Muscle layer of duodenum (tissue), 2 donors: ENCODE results near the gene KRTAP5-1.

Experiments used
- H3K27ac ChIP-seq: one replicate; pipeline ENCODE4 v1.7.0; 2013; ENCODE audit warnings: mild to moderate bottlenecking, low read length
- H3K27me3 ChIP-seq: one replicate; pipeline ENCODE4 v1.7.0; 2013; ENCODE audit warnings: low read depth, mild to moderate bottlenecking, control low read depth, low read length
- H3K36me3 ChIP-seq, 2 donors: one replicate each; pipeline ENCODE4 v1.7.0; 2013; ENCODE audit warnings: low read length in 2 of 2, control low read depth in 1 of 2, mild to moderate bottlenecking in 1 of 2; ENCODE audit not compliant: insufficient read depth in 2 of 2, control insufficient read depth in 1 of 2
- H3K4me1 ChIP-seq, 2 donors: one replicate each; pipeline ENCODE4 v1.7.0; 2013; ENCODE audit warnings: low read length in 2 of 2, mild to moderate bottlenecking in 2 of 2, control low read depth in 1 of 2, moderate library complexity in 1 of 2; ENCODE audit not compliant: insufficient read depth in 2 of 2, control insufficient read depth in 1 of 2
- H3K4me3 ChIP-seq, 2 donors: one replicate each; pipeline ENCODE4 v1.7.0; 2013; ENCODE audit warnings: low read length in 2 of 2, low read depth in 1 of 2, mild to moderate bottlenecking in 1 of 2
- H3K9me3 ChIP-seq, 2 donors: one replicate each; pipeline ENCODE4 v1.7.0; 2013; ENCODE audit warnings: low read length in 2 of 2, control low read depth in 1 of 2, mild to moderate bottlenecking in 1 of 2; ENCODE audit not compliant: control insufficient read depth in 1 of 2
- donor health status: healthy.

The KRTAP5-1 gene

DNA sequence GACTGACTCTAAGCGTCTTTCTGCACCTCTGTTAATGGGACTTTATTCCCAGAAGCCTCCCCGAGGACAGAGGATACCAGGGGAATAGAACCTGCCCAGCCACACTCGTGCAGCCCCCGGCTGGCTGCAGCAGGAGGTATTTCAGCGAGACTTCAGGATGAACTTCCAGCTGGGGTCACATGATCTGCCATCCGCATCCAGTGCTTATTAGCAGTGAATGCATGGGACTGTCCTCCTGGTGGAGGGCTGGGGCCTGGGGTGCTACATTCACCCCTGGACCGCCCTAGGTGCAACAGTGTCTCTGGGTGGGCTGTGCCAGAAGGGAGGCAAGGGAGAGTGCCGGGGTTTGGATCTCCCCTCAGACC lies 14.6 kb downstream of the KRTAP5-1 start:
- Histone ChIP-seq H3K9me3 (no peaks in the 10 kb centered on the region), H3K27ac (no peak overlapping the region), H3K27me3 (no peaks in the 10 kb centered on the region), H3K4me3 (peak overlapping the region; percentile 56 to 78), H3K36me3 (no peaks in the 10 kb centered on the region), H3K4me1 (peaks cover 2 to 69% of the 10 kb centered on the region in 2 donors)

DNA sequence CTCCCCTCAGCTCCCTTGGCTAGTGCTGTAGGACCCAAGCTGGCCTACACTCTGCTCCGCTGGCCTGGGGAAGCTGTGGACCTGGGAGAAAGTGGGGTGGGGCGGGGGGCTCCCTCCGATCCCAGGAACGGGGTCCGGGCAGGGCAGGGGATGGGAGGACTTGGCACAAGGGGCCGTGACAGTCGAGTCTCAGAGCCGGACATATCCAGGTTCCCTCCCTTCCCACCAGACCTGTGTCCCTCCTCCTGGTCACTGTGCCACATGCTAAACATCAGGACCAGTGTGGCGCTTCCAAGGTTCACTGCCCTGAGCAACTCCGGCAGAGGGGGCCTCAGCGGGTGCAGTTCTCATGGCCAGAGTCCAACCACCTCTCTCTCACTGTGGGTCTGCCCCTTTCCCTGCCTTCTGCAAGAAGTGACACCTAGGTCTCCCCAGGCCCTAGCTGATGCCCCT lies 15.1 kb downstream of the KRTAP5-1 start:
- Histone ChIP-seq H3K9me3 (no peaks in the 10 kb centered on the region), H3K36me3 (no peaks in the 10 kb centered on the region), H3K4me3 (peak overlapping the region; percentile 56 to 78), H3K27ac (no peak overlapping the region), H3K4me1 (peaks cover 2 to 74% of the 10 kb centered on the region in 2 donors), H3K27me3 (no peaks in the 10 kb centered on the region)

- Histone ChIP-seq H3K9me3 (no peaks in the 10 kb centered on the region), H3K27me3 (no peaks in the 10 kb centered on the region), H3K27ac (no peak overlapping the region)
Observed at GRCh38 chr11:1569251-1569780, 15.8 kb downstream of the KRTAP5-1 start.

GRCh38 chr11:1568441-1568911 lies 16.6 kb downstream of the KRTAP5-1 start:
- Histone ChIP-seq H3K27ac (no peak overlapping the region), H3K36me3 (no peaks in the 10 kb centered on the region), H3K27me3 (no peaks in the 10 kb centered on the region), H3K9me3 (no peaks in the 10 kb centered on the region), H3K4me3 (no peak overlapping the region), H3K4me1 (peaks cover 2 to 78% of the 10 kb centered on the region in 2 donors)

More at GRCh38 chr11:1569251-1569780, 15.8 kb downstream of the KRTAP5-1 start:
- Histone ChIP-seq H3K4me3 (no peak overlapping the region), H3K4me1 (peaks cover 2 to 78% of the 10 kb centered on the region in 2 donors), H3K36me3 (no peaks in the 10 kb centered on the region)

- no peaks in the 10 kb centered on the region for H3K9me3 ChIP-seq
- H3K4me3 ChIP-seq, result no peak overlapping the region
- H3K27ac ChIP-seq, result no peak overlapping the region
- no peaks in the 10 kb centered on the region for H3K27me3 ChIP-seq
- H3K4me1 ChIP-seq, result peaks cover 2 to 73% of the 10 kb centered on the region in 2 donors
- peaks cover 0 to 6% of the 10 kb centered on the region in 2 donors for H3K36me3 ChIP-seq
Observed at GRCh38 chr11:1567721-1568100, 17.4 kb downstream of the KRTAP5-1 start.

- Histone ChIP-seq H3K27ac (no peak overlapping the region), H3K4me1 (peaks cover 2 to 70% of the 10 kb centered on the region in 2 donors), H3K4me3 (no peak overlapping the region), H3K27me3 (no peaks in the 10 kb centered on the region), H3K36me3 (peaks cover 0 to 6% of the 10 kb centered on the region in 2 donors), H3K9me3 (no peaks in the 10 kb centered on the region)
Observed at GRCh38 chr11:1567052-1567720, 17.9 kb downstream of the KRTAP5-1 start.

DNA sequence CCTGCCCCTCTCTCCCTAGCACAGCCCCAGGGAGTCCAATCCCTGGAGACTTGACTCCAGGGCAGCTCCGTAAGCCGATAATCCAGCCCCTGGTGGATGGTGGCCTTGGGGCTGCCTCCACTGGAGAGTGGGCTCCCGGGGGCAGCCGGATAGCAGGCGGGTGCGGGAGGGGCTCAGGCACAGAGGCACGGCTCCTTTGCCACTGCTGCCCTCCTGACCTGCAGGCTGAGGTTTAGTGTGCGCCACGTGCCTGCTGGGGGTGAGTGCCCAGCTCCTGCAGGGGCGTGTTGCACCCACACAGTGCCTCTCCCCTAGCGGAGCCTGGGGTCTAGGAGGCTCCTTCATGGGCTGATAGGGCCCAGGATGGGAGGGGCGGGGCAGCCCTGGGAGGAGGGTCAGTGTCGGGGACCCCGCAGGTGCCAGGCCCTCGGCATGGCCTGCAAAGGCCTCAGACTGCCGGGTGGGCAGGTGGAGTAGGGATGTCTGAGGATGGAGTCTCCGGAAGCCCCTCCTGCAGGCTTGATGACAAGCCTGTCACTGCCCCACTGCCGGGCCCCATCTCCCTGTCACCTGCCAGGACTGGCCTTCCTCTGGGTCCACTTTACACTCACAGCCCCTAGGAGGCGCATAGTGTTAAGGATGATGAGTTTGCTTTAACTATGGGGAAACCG lies 18.6 kb downstream of the KRTAP5-1 start:
- peaks cover 0 to 12% of the 10 kb centered on the region in 2 donors for H3K36me3 ChIP-seq
- H3K4me1 ChIP-seq, result peaks cover 2 to 70% of the 10 kb centered on the region in 2 donors
- no peak overlapping the region for H3K27ac ChIP-seq

GRCh38 chr11:1565904-1566247 lies 19.2 kb downstream of the KRTAP5-1 start:
- no peaks in the 10 kb centered on the region for H3K9me3 ChIP-seq
- H3K27ac ChIP-seq, result no peak overlapping the region
- no peak overlapping the region for H3K4me3 ChIP-seq
- H3K36me3 ChIP-seq, result peaks cover 0 to 12% of the 10 kb centered on the region in 2 donors
- no peaks in the 10 kb centered on the region for H3K27me3 ChIP-seq
- H3K4me1 ChIP-seq, result peaks cover 2 to 66% of the 10 kb centered on the region in 2 donors

More for the DNA sequence above, 18.6 kb downstream of the KRTAP5-1 start:
- H3K27me3 ChIP-seq, result no peaks in the 10 kb centered on the region
- H3K4me3 ChIP-seq, result no peak overlapping the region
- no peaks in the 10 kb centered on the region for H3K9me3 ChIP-seq

DNA sequence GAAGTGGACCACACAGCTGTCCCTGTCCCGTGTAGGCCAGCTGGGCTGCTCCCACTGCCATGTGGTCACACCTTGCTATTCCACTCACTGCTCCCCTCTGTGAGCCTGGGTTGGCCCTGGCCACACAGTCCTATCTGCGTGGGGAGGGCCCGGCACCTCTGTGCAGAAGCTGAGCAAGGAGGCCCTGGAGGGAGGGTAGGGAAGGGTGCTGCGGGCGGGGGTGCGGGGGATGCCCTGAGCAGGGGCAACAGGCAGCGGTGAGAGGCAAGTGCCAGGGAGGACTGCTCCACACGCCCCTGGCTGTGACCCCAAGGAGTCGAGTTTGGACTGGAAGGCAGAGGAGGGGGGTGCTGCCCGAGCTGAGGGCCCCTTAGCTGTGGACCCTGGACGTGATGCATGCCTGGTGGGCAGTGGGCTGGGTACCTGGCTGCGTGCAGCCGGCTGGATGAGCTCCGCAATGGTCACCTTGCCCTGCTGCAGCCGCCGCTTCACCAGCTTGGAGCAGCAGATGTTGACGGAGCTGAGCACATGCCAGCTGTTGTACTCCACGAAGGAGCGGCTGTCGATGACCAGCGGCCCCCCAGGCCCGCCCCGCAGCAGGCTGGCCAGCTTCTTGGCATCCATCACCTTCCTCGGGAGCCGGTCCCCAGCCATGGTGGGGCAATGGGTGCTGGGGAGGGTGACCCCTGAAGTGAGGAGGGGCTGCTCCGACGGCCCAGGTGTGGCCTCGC lies 19.7 kb downstream of the KRTAP5-1 start:
- Histone ChIP-seq H3K4me3 (no peak overlapping the region), H3K27ac (no peak overlapping the region), H3K9me3 (no peaks in the 10 kb centered on the region), H3K36me3 (peaks cover 0 to 12% of the 10 kb centered on the region in 2 donors), H3K4me1 (peaks cover 2 to 62% of the 10 kb centered on the region in 2 donors), H3K27me3 (no peaks in the 10 kb centered on the region)

DNA sequence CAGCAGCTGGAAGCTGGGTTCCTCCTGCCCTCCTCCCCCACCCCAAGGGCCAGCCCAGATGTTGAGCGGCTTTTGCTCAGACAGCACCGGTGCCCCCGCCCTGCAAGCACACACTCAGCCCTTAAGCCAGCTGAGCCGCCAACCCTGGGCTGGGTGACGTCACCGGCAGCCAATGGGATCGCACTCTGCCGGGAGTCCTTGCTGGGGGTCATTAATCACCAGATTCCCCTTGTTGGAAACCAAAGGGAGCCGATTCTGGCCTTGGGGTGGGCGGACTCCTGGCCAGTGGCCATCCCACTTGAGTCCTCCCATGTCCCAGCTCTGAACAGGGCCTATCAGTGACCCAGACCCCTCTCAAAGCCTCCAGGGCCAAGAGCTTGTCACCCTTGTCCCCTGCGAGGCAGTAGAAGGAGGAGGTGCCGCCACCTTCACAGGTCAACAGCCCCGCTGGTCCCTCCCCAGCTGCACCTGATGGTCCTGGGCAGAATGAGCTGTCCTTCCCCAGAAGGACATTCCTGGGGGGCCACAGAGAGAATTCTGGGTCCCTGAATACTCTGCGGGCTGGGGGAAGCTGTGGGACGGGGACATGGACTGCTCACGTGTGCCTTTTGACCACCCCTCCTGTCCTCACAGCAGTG lies 20.4 kb downstream of the KRTAP5-1 start:
- Histone ChIP-seq H3K36me3 (peaks cover 0 to 12% of the 10 kb centered on the region in 2 donors), H3K9me3 (no peaks in the 10 kb centered on the region), H3K4me1 (peaks cover 2 to 61% of the 10 kb centered on the region in 2 donors), H3K27ac (no peak overlapping the region), H3K4me3 (no peak overlapping the region), H3K27me3 (no peaks in the 10 kb centered on the region)
